ENCODE results near the gene TCF7L1.

Gene TCF7L1

GRCh38 chr2:85354286-85355072, 221.3 kb downstream of the TCF7L1 start, which contains the start of the genes ELMOD3 and RETSAT:
Gene ELMOD3, plus strand, starts transcription at chr2:85354769. Its CDS starts 2,430 bp downstream, at chr2:85357199.
Gene RETSAT, minus strand, starts transcription at chr2:85354528. Its CDS starts 21 bp downstream, at chr2:85354507.
- Histone ChIP-seq H3K4me1 (ENCODE audit: control insufficient read depth, insufficient read depth, low read length) (peaks cover 12% of the 10 kb centered on the region), H3K27me3 (ENCODE audit: control insufficient read depth, insufficient read depth, low read length) (no peaks in the 10 kb centered on the region), H3K4me3 (ENCODE audit: low read length) (peak within 1 kb of the TSS; percentile 77), H3K9me3 (ENCODE audit: control insufficient read depth, low read length) (no peaks in the 10 kb centered on the region), H3K9ac (ENCODE audit: low read length) (peak within 1 kb of the TSS; percentile 88), H3K36me3 (ENCODE audit: control insufficient read depth, insufficient read depth, low read length) (peaks cover 15% of the 10 kb centered on the region)

- H3K4me3 ChIP-seq (ENCODE audit: low read length): peak overlapping the region; percentile 77
- peak overlapping the region; percentile 88 for H3K9ac ChIP-seq (ENCODE audit: low read length)
- H3K9me3 ChIP-seq (ENCODE audit: control insufficient read depth, low read length): no peaks in the 10 kb centered on the region
- no peaks in the 10 kb centered on the region for H3K27me3 ChIP-seq (ENCODE audit: control insufficient read depth, insufficient read depth, low read length)
- peaks cover 10% of the 10 kb centered on the region for H3K36me3 ChIP-seq (ENCODE audit: control insufficient read depth, insufficient read depth, low read length)
- H3K4me1 ChIP-seq (ENCODE audit: control insufficient read depth, insufficient read depth, low read length): peaks cover 12% of the 10 kb centered on the region
Measured at GRCh38 chr2:85355073-85355410, 221.8 kb downstream of the TCF7L1 start.

GRCh38 chr2:85355521-85355920, 222.3 kb downstream of the TCF7L1 start:
- H3K4me1 ChIP-seq (ENCODE audit: control insufficient read depth, insufficient read depth, low read length): peaks cover 12% of the 10 kb centered on the region

GRCh38 chr2:85356186-85356585, 223.0 kb downstream of the TCF7L1 start:
- no peak overlapping the region for H3K9ac ChIP-seq (ENCODE audit: low read length)
- no peaks in the 10 kb centered on the region for H3K27me3 ChIP-seq (ENCODE audit: control insufficient read depth, insufficient read depth, low read length)
- H3K4me3 ChIP-seq (ENCODE audit: low read length): no peak overlapping the region
- H3K9me3 ChIP-seq (ENCODE audit: control insufficient read depth, low read length): no peaks in the 10 kb centered on the region
- no peaks in the 10 kb centered on the region for H3K36me3 ChIP-seq (ENCODE audit: control insufficient read depth, insufficient read depth, low read length)
- peaks cover 12% of the 10 kb centered on the region for H3K4me1 ChIP-seq (ENCODE audit: control insufficient read depth, insufficient read depth, low read length)

More at GRCh38 chr2:85355521-85355920, 222.3 kb downstream of the TCF7L1 start:
- H3K4me3 ChIP-seq (ENCODE audit: low read length): peak overlapping the region; percentile 77
- no peaks in the 10 kb centered on the region for H3K9me3 ChIP-seq (ENCODE audit: control insufficient read depth, low read length)
- H3K27me3 ChIP-seq (ENCODE audit: control insufficient read depth, insufficient read depth, low read length): no peaks in the 10 kb centered on the region
- H3K36me3 ChIP-seq (ENCODE audit: control insufficient read depth, insufficient read depth, low read length): peaks cover 5% of the 10 kb centered on the region
- H3K9ac ChIP-seq (ENCODE audit: low read length): peak overlapping the region; percentile 88

GRCh38 chr2:85357736-85358135, 224.5 kb downstream of the TCF7L1 start:
- Histone ChIP-seq H3K27me3 (ENCODE audit: control insufficient read depth, insufficient read depth, low read length) (no peaks in the 10 kb centered on the region), H3K36me3 (ENCODE audit: control insufficient read depth, insufficient read depth, low read length) (no peaks in the 10 kb centered on the region), H3K4me1 (ENCODE audit: control insufficient read depth, insufficient read depth, low read length) (peaks cover 5% of the 10 kb centered on the region), H3K9me3 (ENCODE audit: control insufficient read depth, low read length) (no peaks in the 10 kb centered on the region), H3K4me3 (ENCODE audit: low read length) (no peak overlapping the region), H3K9ac (ENCODE audit: low read length) (no peak overlapping the region)
